HCT116 (cell line): ENCODE results near the gene CDH13. TPM values are rescaled to one million over a fixed set of nuclear protein-coding genes. Genes with fewer than 3 reads are reported as not detected.

ENCODE experiments used
- ATAC-seq: fragments of 200-7000 bp; cut with Tn5 transposase; 2 replicates; pipeline ENCODE4 v1.9.1; 2020; ENCODE audit warnings: mild to moderate bottlenecking, moderate library complexity
- BruUV-seq: library from RNA; stranded (reverse); fragments of 400-500 nt; replicated peaks from 2 replicates; lab custom pipeline; 2021; lab: Mats Ljungman, UMichigan
- CTCF ChIA-PET: fragments of 300-600 bp; sonication (Branson Sonifier 250); formaldehyde crosslinking; loops from one replicate; lab custom pipeline; 2021; ENCODE audit warnings: antibody characterized with exemption; lab: Charles Lee
- POLR2A ChIA-PET: fragments of 300-600, 350-600 bp; sonication (Branson Sonifier 250); formaldehyde crosslinking; loops from one replicate; lab custom pipeline; 2021; ENCODE audit warnings: antibody characterized with exemption; lab: Charles Lee
- RAD21 ChIA-PET, 2 experiments: fragments of 300-600 bp; sonication (Branson Sonifier 250); formaldehyde crosslinking; loops; one replicate each; lab custom pipeline; 2023; ENCODE audit warnings: low total read pairs in 2 of 2; ENCODE audit not compliant: uncharacterized antibody in 2 of 2, unreplicated experiment in 2 of 2, low non-redundant PET in 1 of 2; lab: Charles Lee
- DNase-seq: peaks from one replicate; pipeline ENCODE4 v3.0.0-alpha.2; 2010; ENCODE audit warnings: low read depth, low spot score
- H2AFZ ChIP-seq: fragments of 200-600 bp; shearing (Covaris generic), sonication (generic); 2 replicates; pipeline ENCODE4 v1.6.1; 2017; ENCODE audit warnings: low read depth, mixed run types, mixed read lengths, antibody characterized with exemption, low read length; ENCODE audit not compliant: poor library complexity, severe bottlenecking
- H3K27ac ChIP-seq: 2 replicates; pipeline ENCODE4 v1.5.1; 2012; ENCODE audit warnings: low read depth, low read length
- H3K27me3 ChIP-seq: fragments of 200-600 bp; sonication (generic); 2 replicates; pipeline ENCODE4 v1.6.1; 2016; ENCODE audit warnings: mixed run types, low read length, mixed read lengths; ENCODE audit not compliant: insufficient read depth
- H3K36me3 ChIP-seq, 2 experiments: fragments of 200-500 bp in 1 of 2; fragments of 200-600 bp in 1 of 2; sonication (Bioruptor generic) in 1 of 2; sonication (generic) in 1 of 2; 2 replicates each; pipeline versions ENCODE4 v1.5.1 to v1.6.1; 2014 to 2016; ENCODE audit warnings: low read length in 2 of 2, inconsistent platforms in 1 of 2, mixed read lengths in 1 of 2, mixed run types in 1 of 2; ENCODE audit not compliant: insufficient read depth in 2 of 2, control insufficient read depth in 1 of 2
- H3K4me1 ChIP-seq, 2 experiments: fragments of 200-600 bp in 1 of 2; sonication (generic) in 1 of 2; 2 replicates each; pipeline versions ENCODE4 v1.5.1 to v1.6.1; 2012 to 2017; ENCODE audit warnings: low read length in 2 of 2, inconsistent platforms in 1 of 2, mild to moderate bottlenecking in 1 of 2, mixed read lengths in 1 of 2, mixed run types in 1 of 2, moderate library complexity in 1 of 2; ENCODE audit not compliant: insufficient read depth in 2 of 2, control insufficient read depth in 1 of 2
- H3K4me2 ChIP-seq: fragments of 200-600 bp; sonication (generic); 2 replicates; pipeline ENCODE4 v1.6.1; 2017; ENCODE audit warnings: mixed run types, low read length, mixed read lengths
- H3K4me3 ChIP-seq, 2 experiments: fragments of 200-600 bp in 1 of 2; sonication (generic) in 1 of 2; replicated peaks in 1 of 2; 2 replicates each; pipeline ENCODE4 v1.5.1; 2011 to 2016; ENCODE audit warnings: low read length in 2 of 2, control low read depth in 1 of 2, low read depth in 1 of 2, mild to moderate bottlenecking in 1 of 2, mixed read lengths in 1 of 2, mixed run types in 1 of 2
- H3K79me2 ChIP-seq: fragments of 200-600 bp; sonication (generic); 2 replicates; pipeline ENCODE4 v1.6.1; 2017; ENCODE audit warnings: mild to moderate bottlenecking, mixed run types, low read length, moderate library complexity, mixed read lengths; ENCODE audit not compliant: insufficient read depth
- H3K9ac ChIP-seq: fragments of 200-600 bp; sonication (generic); 2 replicates; pipeline ENCODE4 v1.6.1; 2016; ENCODE audit warnings: low read length, mixed read lengths
- H3K9me2 ChIP-seq: fragments of 200-600 bp; sonication (generic), shearing (Covaris generic); 2 replicates; pipeline ENCODE4 v1.6.1; 2017; ENCODE audit warnings: mixed run types, mild to moderate bottlenecking, moderate library complexity; ENCODE audit not compliant: insufficient read depth
- H3K9me3 ChIP-seq, 2 experiments: fragments of 200-500 bp in 1 of 2; fragments of 200-600 bp in 1 of 2; sonication (Bioruptor generic) in 1 of 2; sonication (generic) in 1 of 2; 2 replicates each; pipeline ENCODE4 v1.6.1; 2014 to 2017; ENCODE audit warnings: low read length in 2 of 2, mixed read lengths in 2 of 2, inconsistent platforms in 1 of 2, low read depth in 1 of 2, mild to moderate bottlenecking in 1 of 2, mixed run types in 1 of 2, moderate library complexity in 1 of 2; ENCODE audit not compliant: control insufficient read depth in 1 of 2, insufficient read depth in 1 of 2
- H4K20me1 ChIP-seq: fragments of 200-600 bp; sonication (generic), shearing (Covaris generic); 2 replicates; pipeline ENCODE4 v1.6.1; 2017; ENCODE audit warnings: mixed run types, mild to moderate bottlenecking, moderate library complexity; ENCODE audit not compliant: insufficient read depth
- ATF3 ChIP-seq: IDR thresholded peaks from 2 replicates; pipeline ENCODE4 v1.6.1; 2012
- CEBPB ChIP-seq: IDR thresholded peaks from 2 replicates; pipeline ENCODE4 v1.6.1; 2012; ENCODE audit warnings: low read depth
- FOSL1 ChIP-seq: IDR thresholded peaks from 2 replicates; pipeline ENCODE4 v1.6.1; 2012; ENCODE audit warnings: low read depth
- JUND ChIP-seq: IDR thresholded peaks from 2 replicates; pipeline ENCODE4 v1.6.1; 2012
- SP1 ChIP-seq: IDR thresholded peaks from 2 replicates; pipeline ENCODE4 v1.6.1; 2012; ENCODE audit warnings: low read depth
- SRF ChIP-seq: IDR thresholded peaks from 2 replicates; pipeline ENCODE4 v1.6.1; 2012; ENCODE audit warnings: low read depth
- intact Hi-C: fragments of 100-400 bp; cut with micrococcal nuclease; formaldehyde crosslinking; loops from 2 replicates; pipeline ENCODE4 v1.10.0; 2022
- total RNA-seq: library from RNA; stranded (reverse); gene quantifications from one replicate; pipeline ENCODE4 v1.2.1, GENCODE V29; 2021; ENCODE audit not compliant: unreplicated experiment
- TF ChIP-seq, protein P1 (sequence below): IDR thresholded peaks from 2 replicates; pipeline ENCODE4 v1.6.1; 2012
- TF ChIP-seq, protein P2 (sequence below): IDR thresholded peaks from 2 replicates; pipeline ENCODE4 v1.6.1; 2011; ENCODE audit warnings: mild to moderate bottlenecking, low read length, moderate library complexity; ENCODE audit not compliant: insufficient replicate concordance; ENCODE audit errors: extremely low read depth

Gene CDH13
- total RNA-seq, 1 experiment from 2014 or later = not detected

GRCh38 chr16:82653550-82654511, 27.1 kb downstream of the CDH13 start:
- Histone ChIP-seq H2AFZ (no peak overlapping the region), H3K9me2 (0 out of 2 replicates have a peak, but pooled peaks cover 4% of the 10 kb centered on the region), H3K4me3 (peak overlapping the region; percentile 2 to 36; a peak in 2 of 4 replicates), H3K79me2 (no peaks in the 10 kb centered on the region), H4K20me1 (no peaks in the 10 kb centered on the region), H3K27me3 (no peaks in the 10 kb centered on the region), H3K36me3 (no peaks in the 10 kb centered on the region), H3K27ac (peak overlapping the region; percentile 58), H3K4me2 (peak overlapping the region; percentile 70), H3K9ac (peak overlapping the region; percentile 44), H3K9me3 (no peaks in the 10 kb centered on the region), H3K4me1 (peaks cover 19 to 40% of the 10 kb centered on the region in 2 experiments)
- peak; percentile 37 for DNase-seq
- intact Hi-C loops = no loop called here
- peak; percentile 96 for ATAC-seq
- TF ChIP-seq, protein P1, sequence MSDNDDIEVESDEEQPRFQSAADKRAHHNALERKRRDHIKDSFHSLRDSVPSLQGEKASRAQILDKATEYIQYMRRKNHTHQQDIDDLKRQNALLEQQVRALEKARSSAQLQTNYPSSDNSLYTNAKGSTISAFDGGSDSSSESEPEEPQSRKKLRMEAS = peak; percentile 64; the same call in 1 of the 2 replicates
- TF ChIP-seq, protein P2, sequence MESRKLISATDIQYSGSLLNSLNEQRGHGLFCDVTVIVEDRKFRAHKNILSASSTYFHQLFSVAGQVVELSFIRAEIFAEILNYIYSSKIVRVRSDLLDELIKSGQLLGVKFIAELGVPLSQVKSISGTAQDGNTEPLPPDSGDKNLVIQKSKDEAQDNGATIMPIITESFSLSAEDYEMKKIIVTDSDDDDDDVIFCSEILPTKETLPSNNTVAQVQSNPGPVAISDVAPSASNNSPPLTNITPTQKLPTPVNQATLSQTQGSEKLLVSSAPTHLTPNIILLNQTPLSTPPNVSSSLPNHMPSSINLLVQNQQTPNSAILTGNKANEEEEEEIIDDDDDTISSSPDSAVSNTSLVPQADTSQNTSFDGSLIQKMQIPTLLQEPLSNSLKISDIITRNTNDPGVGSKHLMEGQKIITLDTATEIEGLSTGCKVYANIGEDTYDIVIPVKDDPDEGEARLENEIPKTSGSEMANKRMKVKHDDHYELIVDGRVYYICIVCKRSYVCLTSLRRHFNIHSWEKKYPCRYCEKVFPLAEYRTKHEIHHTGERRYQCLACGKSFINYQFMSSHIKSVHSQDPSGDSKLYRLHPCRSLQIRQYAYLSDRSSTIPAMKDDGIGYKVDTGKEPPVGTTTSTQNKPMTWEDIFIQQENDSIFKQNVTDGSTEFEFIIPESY = no peak
- peak; percentile 91 for TF ChIP-seq JUND
- peak; percentile 91 for TF ChIP-seq FOSL1
- peak; percentile 70 for TF ChIP-seq ATF3
- peak; percentile 77 for TF ChIP-seq SP1
- peak; percentile 64; the same call in 1 of the 2 replicates for TF ChIP-seq SRF
- no peak for TF ChIP-seq CEBPB
- RAD21 ChIA-PET = no interaction called here
- POLR2A ChIA-PET = no interaction called here
- CTCF ChIA-PET = interaction anchor here (1.0 to 1.2 kb wide), 2 partner anchors 18 to 23 kb away, joined by 3 read pairs; no protein-coding TSS in a partner anchor
- BruUV-seq = no TSS peak
